ENCODE data around the gene SMNDC1. TPM values are rescaled to one million over a fixed set of nuclear protein-coding genes. Genes with fewer than 3 reads are reported as not detected.
A peak's percentile ranks its signal among the peaks of the same experiment; 100 is the strongest.

SMNDC1 gene
- total and polyA plus RNA-seq, 5 donors from 2014 or later: 17.5 to 52.1 (median 18.1) TPM

- Mint-ChIP-seq H3K27me3 (no peaks in the 10 kb centered on the region), H3K27ac (peak overlapping the region in 2 of 3 donors; percentile 94 to 99), H3K4me1 (peaks cover 29 to 69% (median 48%) of the 10 kb centered on the region in 4 donors), H3K9me3 (no peaks in the 10 kb centered on the region), H3K36me3 (peaks cover 18% of the 10 kb centered on the region), H3K4me3 (peak overlapping the region; percentile 90 to 100 (median 96))
- ATAC-seq (ENCODE audit: low read depth in 2 of 2) (no peak), DNase-seq (no peak)
- H3K9me3 ChIP-seq (ENCODE audit: control insufficient read depth in 2 of 2, low read length in 2 of 2): no peaks in the 10 kb centered on the region
- peaks cover 41% of the 10 kb centered on the region for H3K36me3 ChIP-seq (ENCODE audit: control insufficient read depth, insufficient read depth, low read length)
- H3K4me1 ChIP-seq (ENCODE audit: control insufficient read depth, insufficient read depth, low read length, poor library complexity, severe bottlenecking): peaks cover 57% of the 10 kb centered on the region
- H3K27me3 ChIP-seq (ENCODE audit: control insufficient read depth, insufficient read depth, low read length): no peaks in the 10 kb centered on the region
- peak overlapping the region; percentile 92 for H3K27ac ChIP-seq (ENCODE audit: insufficient read depth, low read length, poor library complexity, severe bottlenecking)
- H3K4me3 ChIP-seq (ENCODE audit: low read depth, low read length): peak overlapping the region; percentile 98
Observed at GRCh38 chr10:110303681-110304080, 1.0 kb downstream of the SMNDC1 start.

GRCh38 chr10:110300486-110300986 lies 4.2 kb downstream of the SMNDC1 start:
- Histone ChIP-seq H3K4me1 (ENCODE audit: control insufficient read depth, insufficient read depth, low read length, poor library complexity, severe bottlenecking) (peaks cover 50% of the 10 kb centered on the region), H3K36me3 (ENCODE audit: control insufficient read depth, insufficient read depth, low read length) (peaks cover 71% of the 10 kb centered on the region), H3K27ac (ENCODE audit: insufficient read depth, low read length, poor library complexity, severe bottlenecking) (no peak overlapping the region), H3K9me3 (ENCODE audit: control insufficient read depth in 2 of 2, low read length in 2 of 2) (no peaks in the 10 kb centered on the region), H3K4me3 (ENCODE audit: low read depth, low read length) (peak overlapping the region; percentile 42), H3K27me3 (ENCODE audit: control insufficient read depth, insufficient read depth, low read length) (no peaks in the 10 kb centered on the region)
- H3K9me3 Mint-ChIP-seq: no peaks in the 10 kb centered on the region
- DNase-seq (no peak), ATAC-seq (ENCODE audit: low read depth in 2 of 2) (no peak)
- H3K36me3 Mint-ChIP-seq: peaks cover 40% of the 10 kb centered on the region
- peak overlapping the region; percentile 11 to 100 (median 64) for H3K4me3 Mint-ChIP-seq
- peaks cover 34 to 78% (median 48%) of the 10 kb centered on the region in 4 donors for H3K4me1 Mint-ChIP-seq
- peak overlapping the region in 2 of 3 donors; percentile 4 to 5 for H3K27ac Mint-ChIP-seq
- no peaks in the 10 kb centered on the region for H3K27me3 Mint-ChIP-seq

- no peak for ATAC-seq (ENCODE audit: low read depth in 2 of 2)
- Mint-ChIP-seq H3K9me3 (no peaks in the 10 kb centered on the region), H3K4me1 (peaks cover 20 to 52% (median 32%) of the 10 kb centered on the region in 4 donors), H3K27me3 (no peaks in the 10 kb centered on the region), H3K27ac (no peak overlapping the region), H3K36me3 (peaks cover 53% of the 10 kb centered on the region), H3K4me3 (no peak overlapping the region)
- peaks cover 94% of the 10 kb centered on the region for H3K36me3 ChIP-seq (ENCODE audit: control insufficient read depth, insufficient read depth, low read length)
- no peak overlapping the region for H3K4me3 ChIP-seq (ENCODE audit: low read depth, low read length)
- peaks cover 25% of the 10 kb centered on the region for H3K4me1 ChIP-seq (ENCODE audit: control insufficient read depth, insufficient read depth, low read length, poor library complexity, severe bottlenecking)
- DNase-seq: no peak
- H3K27ac ChIP-seq (ENCODE audit: insufficient read depth, low read length, poor library complexity, severe bottlenecking): no peak overlapping the region
- no peaks in the 10 kb centered on the region for H3K9me3 ChIP-seq (ENCODE audit: control insufficient read depth in 2 of 2, low read length in 2 of 2)
- no peaks in the 10 kb centered on the region for H3K27me3 ChIP-seq (ENCODE audit: control insufficient read depth, insufficient read depth, low read length)
Observed at GRCh38 chr10:110296966-110297365, 7.8 kb downstream of the SMNDC1 start.

GRCh38 chr10:110286841-110287240 lies 17.9 kb downstream of the SMNDC1 start:
- Histone ChIP-seq H3K27me3 (ENCODE audit: control insufficient read depth, insufficient read depth, low read length) (no peaks in the 10 kb centered on the region), H3K9me3 (ENCODE audit: control insufficient read depth in 2 of 2, low read length in 2 of 2) (no peaks in the 10 kb centered on the region), H3K27ac (ENCODE audit: insufficient read depth, low read length, poor library complexity, severe bottlenecking) (no peak overlapping the region), H3K36me3 (ENCODE audit: control insufficient read depth, insufficient read depth, low read length) (peaks cover 66% of the 10 kb centered on the region), H3K4me3 (ENCODE audit: low read depth, low read length) (no peak overlapping the region), H3K4me1 (ENCODE audit: control insufficient read depth, insufficient read depth, low read length, poor library complexity, severe bottlenecking) (no peaks in the 10 kb centered on the region)
- ATAC-seq (ENCODE audit: low read depth in 2 of 2) (no peak), DNase-seq (no peak)
- Mint-ChIP-seq H3K27ac (peak overlapping the region; percentile 25 to 61 (median 56)), H3K36me3 (peaks cover 17% of the 10 kb centered on the region), H3K4me3 (no peak overlapping the region), H3K4me1 (peaks cover 0 to 11% (median 7%) of the 10 kb centered on the region in 4 donors), H3K27me3 (no peaks in the 10 kb centered on the region), H3K9me3 (no peaks in the 10 kb centered on the region)

- H3K27ac Mint-ChIP-seq: no peak overlapping the region
- peaks cover 0 to 14% (median 11%) of the 10 kb centered on the region in 4 donors for H3K4me1 Mint-ChIP-seq
- Histone ChIP-seq H3K36me3 (ENCODE audit: control insufficient read depth, insufficient read depth, low read length) (peaks cover 57% of the 10 kb centered on the region), H3K4me3 (ENCODE audit: low read depth, low read length) (no peak overlapping the region), H3K9me3 (ENCODE audit: control insufficient read depth in 2 of 2, low read length in 2 of 2) (no peaks in the 10 kb centered on the region), H3K27me3 (ENCODE audit: control insufficient read depth, insufficient read depth, low read length) (no peaks in the 10 kb centered on the region), H3K4me1 (ENCODE audit: control insufficient read depth, insufficient read depth, low read length, poor library complexity, severe bottlenecking) (peaks cover 4% of the 10 kb centered on the region), H3K27ac (ENCODE audit: insufficient read depth, low read length, poor library complexity, severe bottlenecking) (no peak overlapping the region)
- ATAC-seq (ENCODE audit: low read depth in 2 of 2): no peak
- DNase-seq: no peak
- H3K36me3 Mint-ChIP-seq: peaks cover 15% of the 10 kb centered on the region
- no peak overlapping the region for H3K4me3 Mint-ChIP-seq
- H3K9me3 Mint-ChIP-seq: no peaks in the 10 kb centered on the region
- H3K27me3 Mint-ChIP-seq: no peaks in the 10 kb centered on the region
Observed at GRCh38 chr10:110285501-110285900, 19.2 kb downstream of the SMNDC1 start.

GRCh38 chr10:110284262-110284661 lies 20.5 kb downstream of the SMNDC1 start:
- DNase-seq (no peak), ATAC-seq (ENCODE audit: low read depth in 2 of 2) (no peak)
- Mint-ChIP-seq H3K27ac (no peak overlapping the region), H3K4me3 (no peak overlapping the region), H3K27me3 (no peaks in the 10 kb centered on the region), H3K4me1 (peaks cover 2 to 13% (median 12%) of the 10 kb centered on the region in 4 donors), H3K36me3 (peaks cover 15% of the 10 kb centered on the region), H3K9me3 (no peaks in the 10 kb centered on the region)
- Histone ChIP-seq H3K4me3 (ENCODE audit: low read depth, low read length) (no peak overlapping the region), H3K27ac (ENCODE audit: insufficient read depth, low read length, poor library complexity, severe bottlenecking) (no peak overlapping the region), H3K27me3 (ENCODE audit: control insufficient read depth, insufficient read depth, low read length) (no peaks in the 10 kb centered on the region), H3K4me1 (ENCODE audit: control insufficient read depth, insufficient read depth, low read length, poor library complexity, severe bottlenecking) (peaks cover 6% of the 10 kb centered on the region), H3K9me3 (ENCODE audit: control insufficient read depth in 2 of 2, low read length in 2 of 2) (no peaks in the 10 kb centered on the region), H3K36me3 (ENCODE audit: control insufficient read depth, insufficient read depth, low read length) (peaks cover 49% of the 10 kb centered on the region)

- H3K4me3 ChIP-seq (ENCODE audit: low read depth, low read length): no peak overlapping the region
- H3K4me1 Mint-ChIP-seq: peaks cover 6 to 33% (median 24%) of the 10 kb centered on the region in 4 donors
- H3K27me3 ChIP-seq (ENCODE audit: control insufficient read depth, insufficient read depth, low read length): no peaks in the 10 kb centered on the region
- H3K27me3 Mint-ChIP-seq: no peaks in the 10 kb centered on the region
- H3K9me3 Mint-ChIP-seq: no peaks in the 10 kb centered on the region
- no peak overlapping the region for H3K4me3 Mint-ChIP-seq
- no peak for ATAC-seq (ENCODE audit: low read depth in 2 of 2)
- no peaks in the 10 kb centered on the region for H3K9me3 ChIP-seq (ENCODE audit: control insufficient read depth in 2 of 2, low read length in 2 of 2)
- no peak overlapping the region for H3K27ac ChIP-seq (ENCODE audit: insufficient read depth, low read length, poor library complexity, severe bottlenecking)
- H3K36me3 Mint-ChIP-seq: peaks cover 7% of the 10 kb centered on the region
- peak; percentile 34 to 68 (median 58) for DNase-seq
- H3K36me3 ChIP-seq (ENCODE audit: control insufficient read depth, insufficient read depth, low read length): peaks cover 13% of the 10 kb centered on the region
- peak overlapping the region in 1 of 3 donors; percentile 12 for H3K27ac Mint-ChIP-seq
- peaks cover 8% of the 10 kb centered on the region for H3K4me1 ChIP-seq (ENCODE audit: control insufficient read depth, insufficient read depth, low read length, poor library complexity, severe bottlenecking)
Observed at GRCh38 chr10:110279407-110279986, 25.2 kb downstream of the SMNDC1 start.
